ENCODE data around the gene WDR38.

DNA sequence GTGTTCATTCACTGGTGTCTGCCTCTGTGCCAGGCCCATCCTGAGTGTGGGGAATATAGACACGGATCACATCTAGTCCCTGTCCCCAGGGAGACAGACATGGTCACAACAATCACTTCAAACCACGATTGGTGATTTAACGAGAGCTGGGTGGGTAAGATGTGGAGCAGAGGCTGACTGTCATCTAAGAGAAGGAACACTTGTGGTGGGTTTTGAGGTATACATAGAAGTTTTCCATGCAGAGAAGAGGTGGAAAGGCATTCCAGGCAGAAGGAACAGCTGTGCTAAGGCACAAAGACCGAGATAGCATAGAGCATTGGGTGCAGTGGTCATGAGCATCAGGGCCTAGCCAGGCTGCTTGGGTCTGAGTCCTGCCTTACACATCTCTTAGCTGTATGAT is 22.7 kb upstream of the WDR38 start:
- no peak for TF ChIP-seq GTF2A2 (tag; IDR thresholded peaks at IDR 0.05)
- no peak for TF ChIP-seq YY1 (IDR thresholded peaks at IDR 0.05; ENCODE audit: borderline replicate concordance in 1 of 3, control insufficient read depth in 1 of 3, extremely low read depth in 1 of 3, insufficient read depth in 3 of 3, insufficient read length in 1 of 3, insufficient replicate concordance in 2 of 3, low read depth in 1 of 3, low read length in 2 of 3)
- no peak for TF ChIP-seq JUND (IDR thresholded peaks at IDR 0.05; ENCODE audit: borderline replicate concordance, low read depth, low read length)
- TF ChIP-seq JUND (tag; IDR thresholded peaks at IDR 0.05; ENCODE audit: borderline replicate concordance, low read depth, low read length), result no peak

All from K562 (cell line).